SH-SY5Y (cell line): ENCODE data around the gene BZW1.

ENCODE experiments used
- GATA2 ChIP-seq: IDR thresholded peaks from 2 replicates; pipeline ENCODE4 v1.6.1; 2011; ENCODE audit warnings: mild to moderate bottlenecking, low read depth, low read length
- GATA3 ChIP-seq: IDR thresholded peaks from 2 replicates; pipeline ENCODE4 v1.6.1; 2011; ENCODE audit warnings: low read depth, mild to moderate bottlenecking, low read length, moderate library complexity

BZW1 gene

DNA sequence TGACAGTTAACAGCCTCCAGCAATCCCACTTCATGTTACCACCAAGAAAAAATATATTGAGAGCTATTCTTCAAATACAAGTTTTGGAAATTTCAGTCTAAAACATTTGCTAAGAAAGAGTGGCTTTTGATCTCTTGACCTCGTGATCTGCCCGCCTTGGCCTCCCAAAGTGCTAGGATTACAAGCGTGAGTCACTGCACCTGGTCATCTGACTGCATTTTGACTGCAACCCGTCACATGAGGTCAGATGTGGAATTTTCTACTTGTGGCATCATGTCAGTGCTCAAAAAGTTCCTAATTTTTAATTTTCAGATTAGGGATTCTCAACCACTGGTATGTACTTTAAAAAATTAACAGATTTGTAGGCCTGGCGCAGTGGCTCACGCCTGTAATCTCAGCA lies 61.9 kb downstream of the BZW1 start:
- TF ChIP-seq GATA3 = no peak
- no peak for TF ChIP-seq GATA2
